HFF-Myc (cell line): ENCODE results near the gene NECAB3.
A peak's percentile ranks its signal among the peaks of the same experiment; 100 is the strongest.

Experiments used
- DNase-seq: peaks from one replicate; pipeline ENCODE4 v3.0.0-alpha.2; 2011; ENCODE audit warnings: low read depth; ENCODE audit errors: extremely low read depth
- H3K4me3 ChIP-seq: replicated peaks from 2 replicates; pipeline ENCODE4 v1.5.1; 2011; ENCODE audit warnings: low read depth, mild to moderate bottlenecking, control low read depth, low read length
- CTCF ChIP-seq: IDR thresholded peaks from 2 replicates; pipeline ENCODE4 v1.5.1; 2012; ENCODE audit warnings: mild to moderate bottlenecking, low read depth, low read length, control low read depth; ENCODE audit errors: missing control alignments

Gene NECAB3

DNA sequence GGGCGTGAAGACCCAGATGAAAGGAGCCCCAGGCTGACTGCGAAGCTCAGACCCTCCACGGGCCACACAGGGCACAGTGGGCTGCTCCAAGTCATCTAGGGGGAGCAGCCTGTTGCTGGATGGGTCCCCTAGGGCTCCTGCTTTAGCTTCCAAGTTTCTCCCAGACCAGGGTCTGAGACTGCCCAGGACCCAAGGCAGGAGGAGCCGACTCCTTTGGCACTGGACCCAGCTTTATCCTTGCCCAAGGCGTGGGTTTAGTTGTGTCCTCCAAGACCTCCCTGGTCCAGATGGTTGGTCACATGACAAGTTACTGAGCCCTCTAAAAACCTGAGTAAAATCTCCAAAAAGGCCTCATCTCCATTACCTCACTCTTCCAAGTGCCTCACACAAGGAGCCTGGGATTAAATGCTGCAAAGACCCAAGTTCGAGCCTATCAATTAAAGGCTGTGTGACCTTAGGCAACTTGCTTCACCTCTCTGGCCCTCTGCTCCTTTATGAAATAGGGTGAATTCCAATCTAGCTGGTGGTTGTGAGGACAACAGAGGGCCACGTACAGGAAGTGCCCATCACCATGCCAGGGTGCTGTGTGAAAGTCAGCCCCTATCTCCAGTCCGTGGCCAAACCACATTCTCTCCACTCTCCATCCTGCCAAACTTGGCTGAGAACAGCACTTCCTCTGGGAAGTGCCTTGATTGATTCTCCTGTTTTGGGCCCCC, 2.5 kb downstream of the NECAB3 start:
- no peak overlapping the region for H3K4me3 ChIP-seq
- no peak for DNase-seq
- TF ChIP-seq CTCF, result no peak

DNA sequence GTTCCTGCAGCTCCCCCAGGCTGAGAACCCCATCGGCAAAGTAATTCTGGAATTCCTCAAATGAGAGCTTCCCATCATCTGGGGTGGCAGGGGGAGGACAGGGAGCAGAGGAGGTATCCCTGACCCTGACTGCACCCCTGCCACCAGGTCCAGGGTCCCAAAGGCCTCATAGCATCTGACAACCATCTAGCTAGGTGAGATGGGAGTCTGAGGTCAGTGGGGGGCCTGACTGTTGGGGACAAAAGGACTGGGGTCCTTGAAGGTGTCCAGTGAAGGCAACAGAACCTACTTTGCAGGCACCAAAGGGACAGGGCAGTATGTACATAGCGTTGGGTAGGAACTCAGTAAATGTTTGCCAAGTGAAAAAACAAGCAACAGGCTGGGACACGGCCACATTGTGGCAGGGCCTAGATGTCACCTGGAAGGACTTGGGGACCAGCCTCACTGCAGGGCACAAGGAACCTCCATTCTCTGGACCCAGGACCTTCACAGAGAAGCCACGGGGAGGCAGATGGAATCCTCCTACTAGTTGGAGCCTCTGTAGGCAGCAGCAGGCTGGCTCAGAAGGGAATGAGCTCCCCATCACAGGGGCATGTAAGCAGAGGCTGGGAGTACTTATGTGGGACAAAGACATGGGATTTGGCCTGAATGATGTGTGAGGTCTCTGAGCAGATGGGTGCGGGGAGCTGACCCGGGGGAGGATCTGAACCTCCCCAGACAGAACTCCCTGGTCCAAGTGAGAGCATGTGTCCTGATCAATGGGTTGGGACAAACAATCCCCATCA, 3.3 kb downstream of the NECAB3 start:
- no peak for TF ChIP-seq CTCF
- DNase-seq, result no peak
- no peak overlapping the region for H3K4me3 ChIP-seq

- H3K4me3 ChIP-seq, result no peak overlapping the region
- no peak for DNase-seq
- TF ChIP-seq CTCF, result no peak
Measured at GRCh38 chr20:33669873-33670640, 4.2 kb downstream of the NECAB3 start.

DNA sequence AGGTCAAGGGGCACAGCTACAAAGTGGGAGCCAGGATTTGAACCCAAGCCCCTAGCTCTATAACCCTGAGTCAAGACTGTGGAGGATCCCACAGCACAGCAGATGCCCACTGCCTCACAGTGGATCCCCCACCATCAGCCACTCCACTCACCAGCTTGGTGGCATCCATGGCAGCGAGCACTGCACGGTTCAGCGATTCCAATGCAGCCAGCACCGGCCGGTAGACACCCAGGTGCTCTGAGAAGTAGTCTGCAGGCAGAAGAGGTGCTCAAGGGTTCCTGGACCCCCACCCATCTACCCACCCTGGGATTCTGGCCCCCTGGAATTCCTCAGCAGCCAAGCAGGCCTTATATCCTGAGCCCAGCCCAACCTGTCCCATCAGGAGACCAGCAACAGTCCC, 5.0 kb downstream of the NECAB3 start:
- no peak for TF ChIP-seq CTCF
- no peak for DNase-seq
- H3K4me3 ChIP-seq, result no peak overlapping the region

DNA sequence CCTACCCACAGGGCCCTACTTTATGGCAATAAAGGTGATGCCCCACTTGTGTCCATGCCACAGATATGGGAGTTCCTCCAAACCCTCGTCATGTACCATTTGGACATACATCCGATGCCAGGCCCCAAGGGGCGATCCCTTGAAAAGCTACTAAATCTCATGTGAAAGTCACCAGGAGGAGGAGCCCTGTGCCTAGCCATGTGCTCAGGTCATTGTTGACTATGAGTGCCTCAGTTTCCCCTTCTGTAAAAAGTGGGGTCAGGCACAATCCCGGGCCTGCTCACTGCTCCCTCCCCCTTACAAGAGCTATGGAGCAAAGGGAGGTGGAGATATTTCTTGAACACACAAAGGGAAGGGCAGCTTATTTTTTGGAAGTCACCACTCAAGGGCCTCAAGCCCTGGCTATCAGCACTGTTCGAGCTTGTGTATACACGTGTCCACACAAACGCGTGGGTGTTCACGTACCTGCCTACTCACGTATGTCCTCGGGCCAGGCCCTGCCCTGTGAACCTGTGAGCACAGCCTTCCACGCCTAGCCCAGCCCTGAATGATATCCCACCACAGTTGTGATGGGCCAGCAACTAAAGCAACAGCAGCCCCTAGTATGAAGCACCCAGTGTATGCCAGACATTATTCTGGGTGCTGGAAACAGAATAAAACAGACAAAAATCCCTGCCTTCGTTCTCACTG, 5.6 kb downstream of the NECAB3 start:
- DNase-seq, result no peak
- H3K4me3 ChIP-seq, result peak overlapping the region; percentile 64
- no peak for TF ChIP-seq CTCF

GRCh38 chr20:33667676-33668465, 6.4 kb downstream of the NECAB3 start:
- TF ChIP-seq CTCF, result peak; percentile 93
- H3K4me3 ChIP-seq, result peak overlapping the region; percentile 64
- DNase-seq, result peak; percentile 58
